Left hindlimb (tissue), 1 donor: ENCODE data around the gene TRMT61A.

Experiments used
- DNase-seq: peaks from one replicate; pipeline ENCODE4 v3.0.0-alpha.2; 2018

TRMT61A gene

DNA sequence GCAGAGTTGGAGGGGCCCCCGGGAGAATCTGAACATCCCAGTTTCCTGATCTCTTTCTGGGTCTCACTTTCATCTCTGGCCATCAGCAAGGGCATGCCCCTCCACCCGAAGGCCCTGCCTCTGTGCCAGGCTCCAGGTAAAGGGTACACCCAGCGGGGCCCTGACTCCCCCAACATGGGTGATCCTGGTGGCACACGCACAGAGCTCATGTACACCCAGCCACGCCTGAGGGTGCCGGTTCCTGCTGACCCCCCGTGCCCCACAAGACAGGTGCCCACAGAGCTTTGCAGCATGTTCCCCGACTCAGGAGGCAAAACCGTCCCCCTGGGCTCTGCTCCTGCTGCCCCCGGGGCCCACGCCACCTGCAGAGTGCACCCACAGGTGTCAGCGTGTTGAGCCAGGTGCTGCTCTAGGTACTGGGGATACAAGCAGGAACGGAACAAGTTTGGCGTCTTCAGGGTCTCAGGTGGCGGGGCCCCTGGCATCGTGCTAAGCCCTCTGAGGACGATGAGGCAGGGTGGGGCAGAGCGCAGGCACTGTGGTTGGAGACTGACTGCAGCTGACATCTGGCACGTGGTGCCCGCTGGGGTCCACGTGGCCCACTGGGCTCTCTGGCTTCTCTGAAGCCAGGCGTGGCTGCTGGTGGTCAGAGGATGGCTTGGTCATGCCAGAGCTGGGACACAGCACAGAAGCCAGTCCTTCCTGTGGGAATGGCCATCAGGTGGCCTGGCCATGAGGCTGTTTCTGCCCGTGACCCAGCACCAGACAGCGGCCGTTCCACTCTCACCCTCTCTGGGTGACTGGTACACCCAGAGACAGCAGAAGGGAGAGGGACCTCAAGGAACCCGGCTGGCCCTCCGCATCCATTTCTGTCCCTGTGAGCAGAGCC, 19.7 kb downstream of the TRMT61A start:
- peak; percentile 35 for DNase-seq

- DNase-seq = no peak
These were observed 20.6 kb downstream of the TRMT61A start for GRCh38 chr14:103549361-103550311.

DNA sequence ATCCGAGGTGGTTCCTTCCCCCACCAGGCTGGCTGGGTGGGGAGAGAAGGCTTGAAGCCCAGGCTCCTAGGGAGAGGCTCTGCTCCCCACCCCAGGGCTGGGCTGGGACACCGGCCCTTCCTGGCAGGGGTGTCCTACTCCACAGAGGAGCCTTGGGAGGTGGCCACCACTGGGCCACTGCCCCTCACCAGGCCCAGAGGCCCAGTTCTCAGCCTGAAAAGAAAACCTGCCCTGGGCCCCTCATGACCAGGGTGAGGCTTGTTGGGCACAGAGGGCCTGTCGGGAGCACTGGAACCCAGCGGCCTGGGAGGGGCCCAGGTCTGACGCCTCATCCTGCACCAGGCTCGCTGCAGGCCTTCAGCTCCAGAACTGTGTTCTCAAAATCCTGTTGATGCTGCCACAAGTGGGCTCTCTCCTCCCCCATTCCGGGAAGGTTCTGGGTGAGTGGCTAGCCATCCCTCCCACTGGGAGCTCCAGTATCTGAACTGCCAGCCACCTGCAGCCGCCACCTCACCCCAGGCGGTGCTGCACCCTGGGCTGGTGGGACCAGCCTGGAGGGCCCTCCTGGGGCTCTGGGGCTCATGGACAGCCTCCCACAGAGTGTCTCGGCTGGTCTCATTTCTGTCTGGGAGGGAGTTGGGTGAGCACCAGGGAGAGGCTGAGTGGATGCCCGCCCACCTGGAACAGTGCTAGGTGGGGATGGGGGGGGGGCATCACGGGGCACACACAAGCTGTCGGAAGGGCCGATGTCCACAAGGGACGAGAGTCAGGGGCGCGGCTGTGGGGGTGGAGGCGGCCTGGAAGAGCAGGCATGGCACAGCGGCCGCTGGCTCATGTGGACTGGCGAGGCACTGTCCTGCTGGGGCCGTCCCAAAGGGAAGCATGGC, 21.7 kb downstream of the TRMT61A start:
- DNase-seq = no peak

DNA sequence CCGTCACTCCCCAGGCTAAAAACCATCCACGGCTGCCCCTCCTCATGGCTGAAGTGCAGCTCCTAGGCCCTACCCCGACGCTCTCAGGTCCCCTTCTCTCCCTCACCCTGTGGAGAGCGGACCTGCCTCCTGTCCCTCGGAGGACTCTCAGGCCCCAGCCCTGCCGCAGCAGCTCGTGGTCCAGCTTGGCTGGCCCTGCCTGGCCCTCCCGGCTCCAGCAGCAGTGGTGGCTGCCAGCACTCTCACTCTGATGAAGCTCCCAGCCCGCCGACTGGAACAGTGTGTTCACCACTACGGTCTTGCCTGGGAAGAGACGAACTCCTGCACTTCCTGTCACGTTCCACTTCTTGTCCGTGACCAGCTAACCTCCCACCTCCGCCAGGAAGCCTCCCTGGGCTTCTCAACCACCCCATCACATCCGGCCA, 22.4 kb downstream of the TRMT61A start:
- DNase-seq = peak; percentile 78

DNA sequence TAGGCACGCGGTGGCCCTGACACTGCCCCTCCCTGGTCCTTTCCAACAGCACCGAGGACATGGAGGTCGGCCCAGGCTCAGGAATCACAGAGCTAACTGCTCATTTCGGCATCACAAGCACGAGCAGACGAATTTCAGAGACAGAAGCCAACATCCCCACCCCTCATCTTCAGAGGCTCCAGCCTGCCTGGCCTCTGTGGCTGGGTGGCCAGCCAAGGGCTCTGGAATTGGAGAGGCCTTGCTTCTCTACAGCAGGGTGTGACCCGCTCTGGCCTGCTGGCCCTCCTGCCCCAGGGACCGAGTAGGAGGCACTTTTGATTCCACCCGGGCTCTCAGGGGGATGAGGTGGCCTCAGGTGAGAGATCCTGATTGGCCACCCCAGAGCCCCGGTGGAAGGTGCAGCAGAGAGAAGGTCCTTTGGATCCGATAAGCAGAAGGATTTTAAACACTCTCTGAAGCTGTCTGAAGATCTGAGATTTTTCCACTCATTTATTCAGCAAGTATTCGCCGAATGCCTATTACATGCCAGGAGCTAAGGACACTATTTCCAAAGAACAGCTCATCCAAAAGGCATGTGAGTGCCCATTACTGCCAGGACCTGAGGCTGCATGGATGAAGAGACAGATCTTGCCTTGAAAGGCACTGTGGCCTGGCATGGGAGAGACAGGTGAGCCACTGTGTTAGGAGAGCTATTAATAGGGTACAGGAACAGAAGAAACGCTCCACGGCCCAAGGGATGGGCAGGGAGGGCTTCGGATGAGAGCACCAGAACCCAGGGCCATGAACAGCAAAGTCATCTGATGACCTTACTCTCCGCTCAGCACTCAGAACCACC, 23.2 kb downstream of the TRMT61A start:
- peak; percentile 85 for DNase-seq

- DNase-seq = no peak
These were observed 23.8 kb downstream of the TRMT61A start for GRCh38 chr14:103552846-103553210.

DNA sequence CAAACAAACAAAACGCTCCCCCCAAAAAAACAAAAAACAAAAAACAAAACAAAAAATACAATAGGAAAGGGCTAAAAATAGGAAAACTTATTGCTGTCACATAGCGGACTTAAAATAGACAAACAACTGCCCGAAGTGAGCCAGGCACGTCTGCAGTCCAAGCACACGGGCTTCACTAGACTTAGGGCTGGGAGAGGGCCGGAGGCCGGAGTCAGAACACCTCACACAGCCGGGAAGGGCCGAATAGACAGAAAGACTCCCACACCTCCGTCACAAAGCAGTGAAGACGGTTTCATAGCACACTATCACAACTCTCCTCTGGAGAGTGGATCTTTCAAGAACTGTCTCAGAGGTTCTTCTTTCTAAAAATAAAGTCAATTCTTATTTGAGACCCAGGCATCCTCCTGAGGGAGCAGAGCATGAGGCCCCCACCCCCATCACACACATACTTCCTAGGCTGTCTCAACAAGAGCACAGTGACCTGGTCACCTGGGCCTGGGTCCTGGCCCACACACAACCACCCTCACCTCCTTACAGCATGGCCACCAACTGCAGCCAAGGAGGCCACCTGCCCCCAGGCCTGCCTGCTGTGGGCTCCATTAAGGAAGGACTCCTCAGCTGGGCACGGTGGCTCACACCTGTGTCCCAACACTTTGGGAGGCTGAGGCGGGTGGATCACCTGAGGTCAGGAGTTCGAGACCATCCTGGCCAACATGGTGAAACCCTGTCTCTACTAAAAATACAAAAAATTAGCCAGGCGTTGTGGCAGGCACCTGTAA, 26.8 kb downstream of the TRMT61A start:
- no peak for DNase-seq

DNA sequence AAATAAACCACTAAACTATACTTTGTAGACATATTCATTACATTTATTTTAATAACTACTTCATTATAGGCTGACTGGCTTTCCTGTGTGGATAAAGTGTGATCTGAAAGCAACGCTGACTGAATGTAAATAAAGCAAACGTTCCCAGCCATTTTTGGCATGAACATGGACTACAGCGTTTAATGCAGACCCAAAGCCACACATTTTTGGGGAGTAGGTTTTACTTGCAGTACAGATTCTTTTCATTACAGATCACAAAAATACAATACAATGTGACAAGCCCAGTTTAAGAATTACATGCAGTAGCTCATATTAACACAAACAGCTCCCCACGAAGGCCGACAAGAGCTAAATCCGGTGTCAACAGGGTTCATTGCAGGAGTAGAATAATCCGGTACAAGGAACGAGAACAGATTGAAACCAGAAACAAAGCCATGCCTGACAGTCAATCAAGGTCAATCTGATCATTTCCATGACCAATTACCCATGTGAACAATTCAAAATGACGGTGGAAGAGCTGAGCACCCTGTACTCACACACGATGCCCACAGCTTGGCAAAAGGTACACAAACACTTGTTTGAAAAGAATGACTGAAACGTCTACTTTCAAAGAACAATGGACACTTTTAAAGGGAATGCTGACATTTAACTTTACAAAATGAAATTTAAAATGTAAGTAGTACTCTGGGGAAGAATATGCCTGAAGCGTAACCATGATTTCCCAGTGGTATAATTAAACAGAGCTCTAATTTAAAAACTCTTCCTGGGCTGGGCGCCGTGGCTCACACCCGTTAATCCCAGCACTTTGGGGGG, 28.2 kb downstream of the TRMT61A start:
- no peak for DNase-seq

GRCh38 chr14:103558071-103558882, 29.3 kb downstream of the TRMT61A start:
- no peak for DNase-seq

GRCh38 chr14:103559766-103560165, 30.8 kb downstream of the TRMT61A start:
- DNase-seq = no peak

- no peak for DNase-seq
These were observed 31.7 kb downstream of the TRMT61A start for GRCh38 chr14:103560691-103561090.

GRCh38 chr14:103561381-103562178, 32.6 kb downstream of the TRMT61A start:
- DNase-seq = no peak

DNA sequence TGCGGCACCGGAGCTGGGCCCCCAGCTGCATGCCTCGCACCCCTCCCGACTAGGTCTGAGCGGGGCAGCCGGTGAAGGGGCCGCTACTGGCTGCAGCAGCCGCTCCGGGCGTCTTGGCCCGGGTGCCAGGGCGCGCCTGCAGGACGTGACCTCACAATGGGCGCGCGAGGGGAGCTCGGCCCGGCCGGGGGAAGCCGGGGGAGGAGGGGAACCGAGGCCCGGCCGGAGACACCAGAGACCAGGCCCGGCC, 33.1 kb downstream of the TRMT61A start:
- peak; percentile 78 for DNase-seq

GRCh38 chr14:103562429-103563225, 33.6 kb downstream of the TRMT61A start, which contains the start of the genes BAG5 and COA8:
Gene BAG5, minus strand, starts transcription at chr14:103562657. Its CDS starts 1,493 bp downstream, at chr14:103561164.
Gene COA8, plus strand, starts transcription at chr14:103562960. Its CDS starts 42 bp downstream, at chr14:103563002.
- DNase-seq = peak; percentile 92

DNA sequence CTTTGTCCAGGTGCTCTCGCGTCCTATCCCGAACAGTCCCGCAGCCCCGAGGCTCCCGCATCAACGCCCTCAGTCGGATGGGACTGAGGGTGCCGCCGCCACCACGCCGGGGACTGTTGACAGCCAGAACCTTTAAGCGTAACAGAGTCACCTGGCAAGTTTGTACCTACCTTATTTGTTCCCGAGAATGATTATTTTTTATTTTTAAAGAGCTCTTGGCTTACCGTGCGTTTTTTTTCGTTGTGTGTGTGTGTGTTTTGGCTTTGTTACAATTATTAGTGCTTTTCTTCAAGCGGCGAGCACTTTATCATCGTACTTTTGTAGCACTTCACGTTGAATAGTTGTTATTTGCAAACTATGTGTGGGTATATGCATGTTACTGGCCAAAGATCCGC, 34.2 kb downstream of the TRMT61A start:
- no peak for DNase-seq

GRCh38 chr14:103563844-103564505, 35.0 kb downstream of the TRMT61A start:
- DNase-seq = no peak

DNA sequence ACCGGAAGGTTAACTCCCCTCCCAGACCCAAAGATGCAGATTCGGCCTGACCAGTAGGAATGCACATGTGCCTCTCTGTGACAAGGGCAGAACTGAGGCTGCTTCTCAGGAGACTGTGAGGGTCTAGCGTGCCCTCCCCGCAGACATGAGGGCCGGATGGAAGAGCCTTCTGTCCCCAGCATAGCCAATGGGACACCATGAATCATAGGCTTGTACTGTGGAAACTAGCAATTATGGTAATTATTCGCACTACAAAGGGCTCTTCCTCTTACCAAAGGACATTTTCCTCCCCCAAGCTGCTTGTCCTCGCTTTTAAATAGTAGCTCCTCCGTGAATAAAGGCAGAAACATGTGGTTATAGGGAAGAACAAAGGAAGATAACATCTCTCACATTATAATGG, 40.0 kb downstream of the TRMT61A start:
- DNase-seq = peak; percentile 47
